BE2C (cell line): Measurements from ENCODE around the gene ABLIM1.

Experiments
- DNase-seq: peaks from one replicate; pipeline ENCODE4 v3.0.0-alpha.2; 2020
- H3K27me3 ChIP-seq: fragments of 250-450 bp; sonication (Bioruptor Pico); 2 replicates; pipeline ENCODE4 v1.5.1; 2020; ENCODE audit warnings: mild to moderate bottlenecking
- H3K36me3 ChIP-seq: fragments of 250-450 bp; sonication (Bioruptor Pico); 2 replicates; pipeline ENCODE4 v1.5.1; 2020; ENCODE audit warnings: mild to moderate bottlenecking
- H3K4me1 ChIP-seq: fragments of 250-450 bp; sonication (Bioruptor Pico); 2 replicates; pipeline ENCODE4 v1.5.1; 2020
- H3K4me3 ChIP-seq: 2 replicates; pipeline ENCODE4 v1.5.1; 2011; ENCODE audit warnings: low read depth, low read length
- H3K9me3 ChIP-seq: fragments of 250-450 bp; sonication (Bioruptor Pico); 2 replicates; pipeline ENCODE4 v1.5.1; 2020
- CTCF ChIP-seq: IDR thresholded peaks from 2 replicates; pipeline ENCODE4 v1.5.1; 2012; ENCODE audit warnings: mild to moderate bottlenecking, low read depth, low read length

The ABLIM1 gene

GRCh38 chr10:114420811-114421485 lies 237.1 kb downstream of the ABLIM1 start:
- H3K4me3 ChIP-seq, result no peak overlapping the region
- DNase-seq, result no peak
- H3K4me1 ChIP-seq, result no peaks in the 10 kb centered on the region
- no peaks in the 10 kb centered on the region for H3K27me3 ChIP-seq
- no peaks in the 10 kb centered on the region for H3K9me3 ChIP-seq
- no peaks in the 10 kb centered on the region for H3K36me3 ChIP-seq
- TF ChIP-seq CTCF, result no peak

GRCh38 chr10:114418109-114418508 lies 240.0 kb downstream of the ABLIM1 start:
- Histone ChIP-seq H3K27me3 (no peaks in the 10 kb centered on the region), H3K4me3 (no peak overlapping the region), H3K36me3 (no peaks in the 10 kb centered on the region), H3K9me3 (no peaks in the 10 kb centered on the region), H3K4me1 (no peaks in the 10 kb centered on the region)
- DNase-seq, result no peak
- TF ChIP-seq CTCF, result no peak

DNA sequence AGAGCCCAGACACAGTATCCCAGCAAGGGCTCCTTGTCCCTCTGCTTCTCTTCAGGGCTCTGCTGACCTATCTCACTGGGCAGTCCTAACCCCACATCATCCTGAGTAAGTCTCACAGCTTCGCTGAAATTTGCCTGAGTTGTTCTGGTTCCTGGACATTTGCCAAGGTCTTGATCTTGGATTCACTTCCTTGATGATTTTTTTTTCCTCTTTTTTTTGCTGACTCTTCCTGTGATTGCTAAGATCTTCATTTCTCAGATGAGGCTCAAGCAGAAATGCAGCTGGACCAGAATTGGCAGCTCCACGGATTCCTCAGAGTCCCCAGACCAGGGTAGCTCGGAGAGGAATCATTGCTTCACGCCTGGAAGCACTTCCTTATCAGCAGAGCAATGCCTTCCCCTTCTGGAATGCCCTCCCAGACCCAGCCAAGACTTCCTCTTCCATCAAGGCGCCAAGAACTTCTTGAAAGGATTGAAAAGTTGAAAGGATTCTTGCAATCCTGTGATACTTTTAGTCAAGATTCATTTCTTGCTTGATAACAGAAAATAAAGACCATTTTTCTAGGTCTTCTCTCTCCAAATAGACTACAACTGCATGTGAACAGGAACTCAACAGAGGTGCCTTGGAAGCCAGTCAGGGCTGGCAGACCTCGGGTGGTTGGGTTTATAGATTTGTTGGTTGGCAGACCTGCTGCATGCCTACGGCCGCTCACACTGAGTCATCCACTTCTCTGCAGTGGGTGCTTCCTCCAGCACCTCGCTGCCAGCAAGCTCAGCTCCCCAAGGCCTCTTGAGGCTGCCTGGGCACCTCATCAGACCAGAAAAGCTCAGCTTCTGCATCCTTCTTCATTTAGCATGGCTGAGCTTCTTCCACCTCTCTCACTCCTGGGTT lies 244.9 kb downstream of the ABLIM1 start:
- H3K9me3 ChIP-seq, result no peaks in the 10 kb centered on the region
- DNase-seq, result no peak
- no peak overlapping the region for H3K4me3 ChIP-seq
- H3K27me3 ChIP-seq, result no peaks in the 10 kb centered on the region
- H3K36me3 ChIP-seq, result no peaks in the 10 kb centered on the region
- no peak for TF ChIP-seq CTCF
- no peaks in the 10 kb centered on the region for H3K4me1 ChIP-seq

DNA sequence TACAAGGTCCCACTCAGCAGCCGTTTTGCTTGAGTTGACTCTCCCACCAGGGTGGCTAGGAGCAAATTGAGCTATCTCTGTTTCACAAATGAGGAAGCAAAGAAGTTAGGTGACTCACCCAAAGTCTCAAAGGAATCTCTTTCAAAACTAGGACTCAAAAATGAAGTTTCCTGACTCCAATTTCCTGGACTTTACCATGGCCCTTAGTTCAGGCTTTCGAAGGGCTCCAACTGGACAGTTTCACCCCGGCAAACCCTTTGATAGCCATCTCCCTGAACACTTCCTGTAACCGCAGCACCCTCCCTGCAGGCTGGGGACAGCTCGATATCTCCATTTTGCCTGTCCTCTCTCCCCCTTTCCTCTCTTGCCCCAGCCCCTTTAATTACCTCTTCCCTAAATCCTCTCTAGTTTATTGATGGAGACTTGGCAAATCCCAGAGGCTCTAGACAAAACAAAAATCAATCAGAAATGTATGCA lies 249.1 kb downstream of the ABLIM1 start:
- Histone ChIP-seq H3K9me3 (no peaks in the 10 kb centered on the region), H3K36me3 (no peaks in the 10 kb centered on the region), H3K27me3 (peaks cover 16% of the 10 kb centered on the region), H3K4me1 (no peaks in the 10 kb centered on the region), H3K4me3 (no peak overlapping the region)
- no peak for TF ChIP-seq CTCF
- no peak for DNase-seq

DNA sequence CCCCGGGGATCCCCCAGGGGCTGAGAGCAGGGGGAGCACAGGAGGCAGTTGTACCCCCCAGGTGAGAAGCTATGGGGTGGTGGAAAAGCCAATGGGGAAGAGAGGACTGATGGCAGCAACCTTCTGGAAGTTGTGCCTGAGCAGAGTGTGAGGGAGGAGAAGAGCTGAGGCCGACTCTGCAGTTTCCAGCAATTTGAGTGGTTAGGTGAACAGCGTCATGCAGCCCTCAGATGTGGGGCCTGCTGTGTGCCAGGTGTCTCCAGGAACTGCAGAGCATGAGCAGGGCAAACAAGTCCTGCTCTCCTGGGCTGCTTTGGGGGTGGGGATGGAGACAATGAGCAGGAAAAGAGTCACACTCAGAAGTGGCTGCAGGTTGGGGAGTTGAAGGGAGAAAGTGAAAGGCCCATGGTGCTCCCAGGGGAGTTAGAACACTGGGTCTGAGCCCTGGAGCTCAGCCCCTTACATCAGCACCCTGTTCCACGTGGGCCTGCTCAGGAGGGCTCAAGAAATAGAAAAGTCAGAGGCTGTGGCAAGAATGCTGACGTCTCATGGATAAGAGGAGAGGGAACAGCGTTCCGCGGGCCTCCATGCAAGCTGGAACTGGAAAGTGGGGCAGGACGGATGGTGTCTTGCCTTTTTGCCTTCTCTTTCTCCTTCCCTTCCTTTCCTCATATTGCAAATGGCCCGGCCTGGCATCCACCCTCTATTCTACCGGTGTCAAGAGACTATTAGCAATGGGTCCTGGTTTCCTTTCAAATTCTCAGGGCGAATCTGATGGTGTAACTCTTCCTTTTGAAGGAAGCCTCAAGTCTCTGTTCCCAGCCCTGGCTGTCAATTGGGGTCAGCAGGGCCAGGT lies 249.7 kb downstream of the ABLIM1 start:
- no peak for TF ChIP-seq CTCF
- DNase-seq, result no peak

More for the DNA sequence above, 249.7 kb downstream of the ABLIM1 start:
- Histone ChIP-seq H3K36me3 (no peaks in the 10 kb centered on the region), H3K4me3 (no peak overlapping the region), H3K9me3 (no peaks in the 10 kb centered on the region), H3K27me3 (peaks cover 23% of the 10 kb centered on the region), H3K4me1 (no peaks in the 10 kb centered on the region)
